HG03460 (cell line): ENCODE data around the gene DAGLA.

Experiments used
- ATAC-seq: cut with Tn5 transposase; IDR thresholded peaks from one replicate; pipeline ENCODE4 v1.9.1; 2021; ENCODE audit not compliant: unreplicated experiment

Gene DAGLA

DNA sequence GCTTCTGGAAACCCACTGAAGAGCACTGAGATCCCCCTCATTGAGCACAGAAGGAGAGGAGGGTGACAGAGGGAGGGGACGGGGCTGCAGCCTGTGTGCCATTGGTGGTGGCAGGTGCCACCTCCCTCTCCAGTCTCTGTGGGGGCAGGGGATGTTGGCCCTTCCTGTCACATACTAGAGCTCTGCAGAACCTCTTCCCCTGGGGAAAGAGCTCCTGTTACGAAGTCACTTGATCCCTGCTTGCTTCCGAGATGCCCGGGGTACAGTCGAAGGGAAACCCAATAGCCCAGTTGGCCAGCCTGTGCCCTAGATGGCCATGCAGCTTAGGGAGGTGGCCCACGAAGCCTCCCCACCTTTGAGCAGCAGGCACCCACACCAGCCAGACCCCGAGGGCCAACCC, 29.4 kb downstream of the DAGLA start:
- ATAC-seq = no peak

DNA sequence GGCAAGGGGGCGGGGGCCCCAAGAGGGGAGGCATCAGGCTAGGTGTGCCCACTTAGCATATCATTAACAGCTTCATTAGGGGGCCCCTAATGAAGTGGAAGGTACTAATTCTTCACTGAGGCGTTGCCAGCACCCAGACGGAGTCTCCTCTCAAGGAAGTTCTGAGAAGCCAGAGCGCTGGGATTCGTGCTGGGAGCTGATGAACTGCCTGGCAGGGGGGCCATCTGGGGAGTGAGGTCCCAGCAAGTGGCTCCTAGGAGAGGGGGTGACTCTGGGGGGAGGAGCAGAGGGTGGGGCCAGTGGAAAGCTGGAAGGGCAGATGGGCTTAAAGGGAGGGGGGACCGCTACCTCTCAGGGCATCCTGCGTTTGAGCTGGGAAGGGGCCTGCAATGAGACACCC, 29.8 kb downstream of the DAGLA start:
- ATAC-seq = no peak

DNA sequence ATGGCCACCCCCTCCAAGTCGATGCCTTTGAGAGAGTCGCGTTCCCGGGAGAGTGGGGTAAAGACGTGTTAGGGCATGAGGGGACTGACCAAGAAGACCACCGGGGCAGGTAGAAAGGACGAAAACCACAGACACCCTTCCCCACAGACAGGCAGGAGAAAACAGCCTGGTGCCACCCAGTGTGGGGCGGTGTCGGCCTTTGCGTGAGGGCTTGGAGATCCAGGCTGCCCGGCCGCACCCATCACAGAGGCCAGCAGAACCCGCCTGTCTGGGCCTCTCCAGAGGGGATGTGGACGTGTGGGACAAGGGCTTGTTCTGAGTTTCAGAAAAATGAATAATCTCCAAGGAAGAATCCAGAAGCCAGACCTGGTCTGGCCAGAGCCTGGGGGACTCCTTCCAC, 30.8 kb downstream of the DAGLA start:
- no peak for ATAC-seq

DNA sequence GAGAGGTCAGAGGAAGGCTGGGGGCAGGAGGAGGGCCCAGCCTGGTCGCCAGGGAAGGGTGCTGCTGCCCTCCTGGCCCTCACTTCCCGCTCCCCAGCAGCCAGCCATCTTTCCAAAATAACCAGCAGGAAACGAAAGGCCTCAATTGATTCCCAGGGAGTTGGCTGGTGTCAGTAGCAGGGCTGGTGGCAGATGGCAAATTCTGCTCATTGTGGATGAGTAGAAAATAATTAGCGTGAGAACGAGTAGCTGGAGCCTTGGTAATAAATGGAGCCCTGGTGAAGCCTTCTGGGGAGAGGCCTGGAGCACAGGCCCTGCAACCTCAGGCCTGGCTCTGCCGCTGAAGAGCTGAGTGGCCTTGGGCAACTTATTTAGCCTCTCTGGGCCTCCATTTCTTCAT, 31.3 kb downstream of the DAGLA start:
- no peak for ATAC-seq

DNA sequence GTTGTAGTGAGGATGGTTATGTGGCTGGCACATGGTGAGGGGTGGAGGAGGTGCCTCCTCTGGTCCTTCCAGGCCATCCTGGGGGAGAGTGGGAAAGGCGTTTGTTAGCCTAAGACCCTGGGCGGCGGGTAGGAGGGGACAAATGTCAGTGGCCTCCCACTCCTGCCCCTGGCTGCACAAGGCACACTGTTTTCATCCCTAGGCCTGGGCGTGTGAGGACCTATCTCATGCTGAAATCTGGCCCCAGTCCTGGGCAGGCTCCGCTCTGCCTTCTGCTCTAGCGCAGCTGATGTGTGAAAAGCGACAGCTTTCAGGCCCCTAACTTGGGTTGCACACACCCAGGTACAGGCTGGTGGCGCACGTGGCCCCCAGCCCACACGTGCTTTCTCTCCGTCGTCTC, 32.1 kb downstream of the DAGLA start:
- ATAC-seq = no peak

DNA sequence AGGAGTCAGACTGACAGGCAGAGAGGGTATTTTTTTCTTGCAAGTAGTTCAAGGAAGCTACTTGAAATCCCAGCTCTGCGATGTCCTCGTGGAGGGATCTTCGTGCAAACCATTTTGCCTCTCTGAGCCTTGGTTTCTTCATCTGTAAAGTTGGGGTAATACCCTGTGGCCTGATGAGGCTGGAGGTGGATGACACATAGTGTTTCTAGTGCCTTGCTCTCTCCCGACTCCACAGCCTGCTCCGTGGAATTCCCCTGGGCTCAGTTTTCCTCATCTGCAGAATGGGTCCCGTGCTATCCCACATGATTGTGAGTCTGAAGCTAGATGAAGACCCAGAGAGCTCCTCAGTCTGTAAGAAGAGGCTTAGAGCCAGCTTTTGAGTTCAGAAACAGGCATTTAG, 32.7 kb downstream of the DAGLA start:
- ATAC-seq = no peak

DNA sequence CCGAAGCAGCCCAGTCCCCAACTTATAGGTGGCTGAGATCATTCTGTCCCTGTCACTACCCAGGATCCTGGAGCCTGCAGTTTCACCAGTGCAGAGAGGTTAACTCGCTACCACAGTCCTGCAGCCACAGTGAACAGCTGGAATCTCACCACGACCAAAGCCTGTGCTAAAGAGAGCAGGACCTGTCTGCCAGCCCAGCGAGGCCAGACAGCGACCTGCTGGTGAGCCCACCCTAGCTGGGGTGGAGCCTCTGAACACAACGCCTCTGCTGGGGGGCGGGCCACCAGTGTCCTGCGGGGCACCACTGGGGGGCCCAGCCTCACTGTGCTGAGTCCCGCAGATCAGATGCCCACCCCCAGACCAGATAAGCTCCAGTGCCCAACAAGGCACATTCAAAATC, 33.3 kb downstream of the DAGLA start:
- no peak for ATAC-seq

DNA sequence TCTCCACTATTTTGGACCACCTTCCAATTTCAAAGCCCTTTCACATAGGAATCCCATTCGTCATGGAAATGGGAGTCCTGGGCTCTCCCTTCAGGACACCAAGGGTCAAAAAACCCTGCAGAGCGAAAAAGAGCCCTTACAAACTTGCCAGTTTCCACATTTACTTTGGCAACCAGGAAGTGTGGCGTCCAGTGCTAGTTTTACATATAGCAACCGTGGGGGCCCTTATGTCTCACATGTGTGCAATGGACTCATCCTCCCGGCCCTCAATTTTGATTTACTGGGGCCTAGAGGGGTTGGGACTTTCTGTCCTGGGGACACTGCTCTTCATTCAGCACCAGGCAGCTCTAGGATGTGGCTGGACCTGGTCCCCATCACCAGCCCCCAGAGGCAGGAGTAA, 33.7 kb downstream of the DAGLA start:
- ATAC-seq = no peak

DNA sequence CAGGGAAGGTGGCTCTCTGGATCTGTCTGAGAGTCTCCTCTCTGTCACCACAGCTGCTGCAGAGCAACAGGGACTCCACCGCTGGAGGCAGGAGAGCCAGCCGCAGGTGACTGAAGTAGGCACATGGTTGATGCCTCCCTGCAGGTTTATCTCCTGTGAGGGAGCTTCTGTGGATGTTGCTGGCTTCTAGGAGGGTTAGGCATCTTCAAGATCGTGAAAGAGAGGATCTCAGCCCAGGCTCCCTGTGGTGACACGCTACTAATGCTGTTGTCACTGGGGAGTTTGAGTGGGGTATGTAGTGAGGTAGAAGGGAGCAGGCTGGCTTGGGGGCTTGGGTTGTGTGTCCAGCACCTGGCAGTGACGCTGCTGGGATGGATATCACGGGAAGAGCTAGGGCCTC, 34.1 kb downstream of the DAGLA start:
- ATAC-seq = no peak

DNA sequence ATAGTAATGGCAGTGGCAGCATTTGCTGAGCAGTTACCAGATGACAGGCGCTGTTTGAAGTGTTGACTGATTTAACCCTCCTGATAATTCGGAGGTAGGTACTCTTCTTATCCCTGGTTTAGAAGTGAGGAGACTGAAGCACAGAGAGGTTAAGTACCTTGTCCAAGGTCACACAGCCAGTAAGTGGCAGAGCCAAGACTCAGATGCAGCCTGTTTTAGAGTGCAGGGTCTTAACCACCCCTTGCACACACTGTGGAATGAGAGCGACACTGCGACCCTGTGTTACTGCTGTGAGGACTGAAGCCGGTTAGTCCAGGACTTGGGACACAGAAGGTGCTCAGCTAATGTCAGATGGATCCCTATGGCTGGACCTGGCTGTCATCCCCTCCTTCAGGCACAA, 34.7 kb downstream of the DAGLA start:
- ATAC-seq = no peak

DNA sequence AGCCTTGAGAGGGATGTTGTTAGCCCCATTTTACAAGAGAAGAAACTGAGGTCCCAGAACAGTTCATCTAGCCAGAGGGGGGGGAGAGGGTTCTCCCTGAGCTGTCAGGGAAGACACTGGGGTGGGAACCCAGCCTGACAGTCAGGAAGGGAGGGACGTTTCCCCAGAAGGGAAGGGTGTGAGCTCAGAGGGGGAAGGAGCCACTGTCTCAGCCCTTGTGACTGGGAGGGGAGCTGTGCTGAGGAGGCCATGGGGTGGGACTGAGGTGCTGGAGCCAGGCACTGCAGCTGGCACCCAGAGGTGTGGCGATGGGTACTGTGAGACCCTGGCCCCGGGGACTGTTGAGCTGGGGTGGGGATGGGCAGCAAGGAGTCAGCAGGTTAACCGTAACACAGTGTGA, 35.7 kb downstream of the DAGLA start:
- ATAC-seq = no peak

DNA sequence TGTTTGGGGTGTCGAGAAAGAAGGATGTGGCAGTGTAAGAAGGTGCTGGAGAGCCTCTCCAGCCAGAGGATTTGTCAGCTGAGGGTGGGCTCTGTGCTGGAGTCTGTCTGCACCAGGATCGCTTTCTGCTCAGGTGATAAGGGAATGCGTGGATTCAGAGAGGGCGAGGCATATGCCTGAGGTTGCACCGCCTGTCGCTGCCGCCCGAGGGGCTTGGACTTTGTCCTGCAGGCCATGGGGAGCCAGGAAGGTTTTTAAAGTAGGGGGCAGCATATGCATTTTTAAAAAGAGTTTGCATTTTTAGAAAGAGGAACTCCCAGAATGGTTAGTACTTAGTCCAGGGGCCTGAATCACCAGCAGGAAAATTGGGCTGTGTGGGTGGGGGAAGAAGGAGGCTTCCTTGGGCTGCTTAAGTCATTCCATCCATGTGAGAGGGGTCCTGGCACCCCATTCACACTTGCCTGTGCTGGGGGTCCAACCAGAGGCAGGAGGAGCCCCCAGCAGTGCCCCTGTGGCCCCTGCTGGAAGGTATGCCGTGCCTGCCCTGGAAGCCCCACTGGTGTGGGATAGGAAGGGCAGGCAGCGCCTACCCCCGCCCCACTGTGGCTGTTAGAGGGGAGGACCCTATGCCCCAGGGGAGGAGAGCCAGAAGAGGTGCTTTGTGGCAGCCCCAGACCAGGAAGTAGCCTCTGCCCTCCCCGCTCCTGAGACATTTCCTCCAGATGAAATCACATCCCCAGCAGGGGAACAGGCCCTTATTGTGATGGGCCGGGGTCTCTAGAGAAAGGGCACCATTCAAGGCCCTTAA, 36.5 kb downstream of the DAGLA start:
- ATAC-seq = no peak

DNA sequence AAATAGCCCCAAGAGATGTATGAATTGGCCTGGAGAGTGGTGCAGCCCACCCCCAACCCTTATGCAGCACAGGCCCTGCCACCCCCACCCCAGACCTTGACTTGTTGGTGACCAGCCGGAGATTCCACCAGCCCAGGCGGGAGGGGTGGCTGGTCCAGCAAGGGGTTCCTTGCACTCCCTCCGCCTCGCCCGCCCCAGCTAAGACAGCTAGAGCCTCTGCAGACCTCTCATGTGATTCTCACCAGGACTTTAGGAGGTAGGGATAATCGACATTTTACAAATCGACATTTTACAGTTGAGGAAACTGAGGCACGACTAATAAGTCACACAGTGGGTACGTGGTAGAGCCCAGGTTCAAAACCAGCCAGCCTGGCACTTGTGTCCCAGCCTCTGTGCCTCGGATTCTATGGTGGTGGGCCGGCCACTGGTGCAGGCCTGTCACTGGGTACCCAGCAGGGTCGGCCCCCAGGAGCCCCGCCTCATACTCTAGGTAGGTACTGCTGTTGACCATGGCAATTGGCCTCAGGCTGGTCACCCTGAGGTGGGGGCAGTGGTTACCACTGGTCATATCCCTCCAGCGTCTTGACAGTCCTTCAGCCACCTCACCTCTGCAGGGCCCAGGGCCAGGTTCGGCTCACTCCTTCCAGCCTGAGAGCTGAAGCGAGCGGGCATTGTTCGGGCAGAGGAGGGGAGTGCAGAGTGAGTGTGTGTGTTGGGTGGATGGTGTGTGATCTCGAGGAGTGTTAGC, 37.3 kb downstream of the DAGLA start:
- ATAC-seq = no peak

DNA sequence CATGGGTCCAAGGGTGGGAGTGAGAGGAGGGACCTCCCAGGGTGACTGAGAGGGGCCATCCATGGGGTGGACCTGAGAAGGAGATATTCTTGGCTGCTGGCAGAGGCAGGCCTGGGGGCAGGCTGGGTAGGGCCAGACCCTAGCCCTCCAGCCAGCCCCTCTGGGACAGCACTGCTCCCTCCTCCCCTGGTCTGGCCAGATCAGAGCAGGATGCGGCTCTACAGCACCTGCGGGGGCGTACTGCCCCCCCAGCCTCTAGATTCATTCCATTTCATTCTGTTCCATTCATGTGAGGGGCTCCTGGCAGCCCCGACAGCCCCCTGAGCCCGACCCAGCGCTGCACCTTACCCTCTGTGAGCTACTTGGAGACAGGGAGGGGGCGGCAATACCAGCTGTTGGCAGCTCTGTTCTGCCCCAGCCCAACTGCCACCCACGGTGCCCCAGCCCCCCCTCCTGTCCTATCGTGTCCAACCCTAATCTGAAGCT, 37.9 kb downstream of the DAGLA start:
- no peak for ATAC-seq

DNA sequence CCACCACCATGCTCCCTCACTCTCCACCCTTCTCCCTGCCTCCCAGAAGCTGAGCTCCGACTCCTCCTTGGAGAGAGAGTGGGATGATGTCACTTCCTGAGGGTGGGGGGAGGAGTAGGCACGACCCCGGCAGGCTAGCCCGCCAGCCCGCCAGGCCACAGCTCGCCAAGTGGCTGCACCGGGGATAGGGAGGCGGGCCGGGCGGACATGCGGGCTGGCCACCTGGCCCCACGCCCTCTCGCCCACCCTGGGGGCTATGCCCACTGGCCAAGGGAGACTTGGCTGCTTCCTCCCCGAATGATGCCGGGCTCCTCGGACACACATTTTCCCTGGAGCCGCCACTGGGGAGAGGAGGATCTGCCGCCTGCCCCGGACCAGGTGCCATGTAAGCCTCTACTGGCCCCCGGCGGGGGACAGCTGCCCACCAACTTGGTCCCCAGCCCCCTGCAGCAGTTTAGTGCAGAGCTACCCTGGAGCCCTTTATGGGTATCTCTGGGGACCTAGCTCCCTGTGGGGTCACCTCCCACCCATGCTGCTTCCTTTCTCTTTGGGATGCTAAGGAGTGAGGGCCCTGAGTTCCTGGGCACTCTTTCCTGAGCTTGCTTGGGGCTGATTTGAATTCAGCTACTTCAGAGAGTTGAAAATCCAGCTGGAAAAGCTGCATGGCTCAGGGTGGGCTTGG, 38.6 kb downstream of the DAGLA start:
- ATAC-seq = no peak

DNA sequence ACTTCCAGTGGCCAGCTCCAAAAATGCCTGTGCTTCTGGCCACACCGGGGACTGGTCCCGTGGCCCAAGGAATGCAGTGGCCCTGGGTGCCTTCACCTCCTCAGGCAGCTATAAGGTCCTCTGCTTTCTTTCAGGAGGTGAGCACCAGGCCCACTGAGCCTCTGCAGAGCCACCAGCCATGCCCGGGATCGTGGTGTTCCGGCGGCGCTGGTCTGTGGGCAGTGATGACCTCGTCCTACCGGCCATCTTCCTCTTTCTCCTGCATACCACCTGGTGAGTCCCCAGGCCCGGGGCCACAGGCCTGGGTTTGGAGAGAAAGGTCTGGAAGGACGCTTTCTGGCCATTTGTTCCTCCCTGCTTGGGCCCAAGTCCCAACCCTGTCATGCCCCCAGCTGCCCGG, 39.8 kb downstream of the DAGLA start:
- no peak for ATAC-seq

DNA sequence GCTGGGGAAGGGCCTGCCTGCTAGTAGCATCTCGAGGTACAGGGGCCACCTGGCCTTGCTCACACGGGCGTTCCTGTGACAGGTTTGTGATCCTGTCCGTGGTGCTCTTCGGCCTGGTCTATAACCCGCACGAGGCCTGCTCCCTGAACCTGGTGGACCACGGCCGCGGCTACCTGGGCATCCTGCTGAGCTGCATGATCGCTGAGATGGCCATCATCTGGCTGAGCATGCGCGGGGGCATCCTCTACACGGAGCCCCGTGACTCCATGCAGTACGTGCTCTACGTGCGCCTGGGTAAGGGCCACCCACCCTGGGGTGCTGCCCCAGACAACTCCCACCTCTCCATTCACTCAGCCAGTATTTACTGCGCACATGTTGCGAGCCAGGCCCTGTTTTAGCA, 40.4 kb downstream of the DAGLA start:
- no peak for ATAC-seq

DNA sequence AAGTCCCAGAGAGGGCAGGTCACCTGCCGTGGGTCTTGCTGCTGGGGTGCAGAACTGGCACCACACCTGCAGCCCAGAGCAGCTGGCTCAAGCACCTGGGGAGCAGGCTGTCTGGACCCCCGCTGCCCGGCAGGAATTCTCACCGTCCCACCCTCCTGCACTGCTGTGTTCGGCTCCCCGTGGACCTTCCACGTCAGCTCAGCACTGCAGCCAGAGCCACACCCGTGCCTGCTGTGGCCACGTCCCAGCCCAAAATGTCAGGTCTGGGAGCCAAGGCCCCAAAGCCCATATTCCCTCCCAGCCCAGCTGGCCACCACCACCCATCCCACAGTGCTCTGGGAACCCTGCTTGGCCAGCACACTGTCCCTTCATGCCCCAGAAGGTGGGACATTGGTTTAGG, 44.2 kb downstream of the DAGLA start:
- no peak for ATAC-seq

DNA sequence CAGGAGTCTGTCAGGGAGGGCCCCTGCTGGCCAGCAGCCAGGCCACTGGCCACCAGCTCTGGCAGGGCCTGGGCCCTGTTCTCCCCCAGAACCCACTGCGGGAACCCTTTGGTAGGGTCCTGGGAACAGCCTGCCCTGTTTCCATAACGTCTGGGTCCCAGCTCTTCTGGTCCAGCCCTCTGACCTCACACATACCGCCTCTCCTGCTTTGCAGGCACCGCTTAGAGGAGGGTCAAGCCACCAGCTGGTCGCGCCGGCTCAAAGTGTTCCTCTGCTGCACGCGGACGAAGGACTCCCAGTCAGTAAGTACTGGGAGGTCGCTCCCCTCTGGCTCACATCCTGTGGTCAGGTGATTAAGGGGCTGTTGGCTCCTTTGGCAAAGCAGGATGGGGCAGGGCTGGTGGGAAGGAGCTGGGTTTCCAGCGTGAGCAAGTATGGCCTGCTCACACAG, 45.6 kb downstream of the DAGLA start:
- ATAC-seq = no peak

DNA sequence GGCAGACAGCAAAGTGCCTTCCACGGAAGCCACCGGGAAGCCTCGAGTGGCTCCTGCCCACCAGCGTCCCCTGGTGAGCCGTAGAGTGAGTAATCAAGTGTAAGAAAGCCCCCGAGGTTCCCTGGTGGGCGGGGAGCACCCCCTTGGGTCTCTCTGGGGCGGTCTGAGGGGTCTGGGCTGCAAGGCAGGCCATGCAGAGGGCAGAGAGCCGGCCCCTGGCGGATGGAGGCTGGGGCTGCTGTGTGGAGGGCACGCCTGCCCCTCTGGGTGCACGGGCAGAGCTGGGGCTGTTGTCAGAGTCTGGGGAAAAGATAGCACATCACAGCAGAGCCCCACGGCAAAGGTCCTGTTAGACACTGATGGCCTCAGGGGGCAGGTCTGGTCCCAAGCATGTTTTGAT, 46.6 kb downstream of the DAGLA start:
- no peak for ATAC-seq

DNA sequence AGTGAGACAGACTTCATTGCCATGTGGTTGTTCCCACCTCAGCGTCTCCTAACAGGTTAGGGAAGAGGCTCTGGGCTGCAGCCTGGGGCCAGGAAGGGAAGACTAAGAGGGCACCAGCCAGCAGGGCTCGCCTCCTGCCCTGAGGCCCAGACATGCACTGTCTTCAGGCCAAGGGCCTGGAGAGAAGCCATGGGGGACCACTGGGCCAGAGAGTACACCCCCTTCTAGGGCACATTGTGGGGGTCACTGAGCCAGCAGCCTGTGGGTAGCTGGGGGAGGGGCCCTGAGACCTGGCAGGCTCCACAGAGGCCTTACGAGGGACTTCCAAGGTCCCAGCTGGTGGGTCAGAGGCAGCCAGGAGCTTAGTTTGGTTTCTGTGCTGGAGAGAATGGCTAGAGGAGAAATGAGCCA, 47.2 kb downstream of the DAGLA start:
- no peak for ATAC-seq
